Endodermal cell (in vitro differentiated cells): ENCODE measurements around the gene NAA38. TPM values are rescaled to one million over a fixed set of nuclear protein-coding genes. Genes with fewer than 3 reads are reported as not detected.
A peak's percentile ranks its signal among the peaks of the same experiment; 100 is the strongest.

Experiments
- DNase-seq: peaks from one replicate; pipeline ENCODE4 v3.0.0-alpha.2; 2017
- H3K27ac ChIP-seq: 2 replicates; pipeline ENCODE4 v1.5.1; 2013; ENCODE audit warnings: mild to moderate bottlenecking, low read depth, low read length, moderate library complexity
- H3K27me3 ChIP-seq: 2 replicates; pipeline ENCODE4 v1.6.1; 2013; ENCODE audit warnings: mild to moderate bottlenecking, low read length, moderate library complexity; ENCODE audit not compliant: insufficient read depth, control insufficient read depth, poor library complexity, severe bottlenecking
- H3K36me3 ChIP-seq: 2 replicates; pipeline ENCODE4 v1.7.0; 2013; ENCODE audit warnings: mild to moderate bottlenecking, low read length, moderate library complexity; ENCODE audit not compliant: control insufficient read depth, insufficient read depth
- H3K4me1 ChIP-seq: one replicate; pipeline ENCODE4 v1.7.0; 2013; ENCODE audit warnings: low read length; ENCODE audit not compliant: control insufficient read depth, insufficient read depth
- H3K4me3 ChIP-seq: 2 replicates; pipeline ENCODE4 v1.5.1; 2013; ENCODE audit warnings: mild to moderate bottlenecking, low read length, moderate library complexity
- H3K9ac ChIP-seq: 2 replicates; pipeline ENCODE4 v1.6.1; 2013; ENCODE audit warnings: mild to moderate bottlenecking, low read length, moderate library complexity; ENCODE audit not compliant: poor library complexity, severe bottlenecking; ENCODE audit errors: extremely low read depth
- H3K9me3 ChIP-seq: 2 replicates; pipeline ENCODE4 v1.6.1; 2013; ENCODE audit warnings: mild to moderate bottlenecking, low read length, moderate library complexity; ENCODE audit not compliant: control insufficient read depth
- H3K27ac Mint-ChIP-seq: 2 replicates; pipeline ENCODE4 v1.8.0; 2020; ENCODE audit warnings: mixed read lengths
- H3K27me3 Mint-ChIP-seq: 2 replicates; pipeline ENCODE4 v1.8.0; 2021; ENCODE audit warnings: mild to moderate bottlenecking, mixed read lengths; ENCODE audit not compliant: insufficient read depth
- H3K36me3 Mint-ChIP-seq: 2 replicates; pipeline ENCODE4 v1.8.0; 2020; ENCODE audit warnings: low read depth, mixed read lengths
- H3K4me1 Mint-ChIP-seq: 2 replicates; pipeline ENCODE4 v1.8.0; 2020; ENCODE audit warnings: mixed read lengths
- H3K4me3 Mint-ChIP-seq: 2 replicates; pipeline ENCODE4 v1.8.0; 2020; ENCODE audit warnings: mild to moderate bottlenecking, moderate library complexity, mixed read lengths
- H3K9me3 Mint-ChIP-seq: 2 replicates; pipeline ENCODE4 v1.8.0; 2020; ENCODE audit warnings: mild to moderate bottlenecking, mixed read lengths
- WGBS, 2 experiments: methylation state at CpG; one replicate each; pipeline versions ENCODE4 v1.1.5 to v1.1.7; 2013; ENCODE audit warnings: missing lambda C conversion rate in 2 of 2, mixed read lengths in 1 of 2; ENCODE audit not compliant: insufficient coverage in 1 of 2, insufficient read length in 1 of 2; 5-methylcytosine and 5-hydroxymethylcytosine counted together
- total RNA-seq, 2 donors: library from RNA; stranded (reverse); fragmentation: NEBNext Ultra II Directional in 1 of 2; extraction: Animal tissue kit (Norgen Biotek cat#: 25700) in 1 of 2; gene quantifications; 2 replicates in 1 of 2; 3 replicates in 1 of 2; pipeline ENCODE4 v1.2.1, GENCODE V29; 2021
- TF ChIP-seq, protein P1 (sequence below): fragments of 200-600 bp; sonication (generic); conservative IDR thresholded peaks from 2 replicates; pipeline ENCODE4 v1.5.0; 2021; ENCODE audit warnings: antibody characterized with exemption, mild to moderate bottlenecking

The NAA38 gene
- total RNA-seq, 2 donors from 2014 or later, result 38.9 to 44.8 TPM

DNA sequence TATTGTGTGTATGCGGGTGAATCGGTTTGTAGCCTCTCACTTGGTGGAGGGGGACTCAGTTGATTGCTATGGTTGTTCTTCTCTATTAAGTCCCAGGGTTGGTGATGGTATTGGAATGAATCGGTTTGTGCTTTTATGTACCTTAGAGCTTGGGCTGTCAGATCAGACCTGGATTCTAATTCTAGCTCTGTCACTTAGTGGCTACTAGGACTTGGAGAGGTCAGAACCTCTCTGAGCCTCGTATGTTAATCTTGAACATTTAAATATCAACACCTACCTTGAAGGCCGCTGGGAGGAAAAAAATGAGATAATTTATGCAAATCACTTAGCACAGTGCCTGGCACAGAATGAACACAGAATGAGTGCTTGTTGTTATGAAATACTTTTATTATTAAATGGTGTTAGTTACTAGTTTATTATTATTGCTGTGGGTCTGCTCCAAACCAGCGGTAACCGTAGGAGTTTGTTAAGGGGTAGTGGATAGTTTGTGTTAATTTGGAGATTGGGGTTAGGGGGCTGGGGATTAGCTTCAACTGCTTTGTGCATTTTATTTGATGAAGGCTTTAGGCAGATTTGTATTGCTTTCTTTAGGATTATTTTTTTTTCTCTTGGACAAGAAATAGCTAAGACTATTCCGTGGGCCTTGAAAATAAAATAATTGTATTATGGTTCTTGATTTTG is 19.8 kb downstream of the NAA38 start:
- Mint-ChIP-seq H3K4me1 (peaks cover 46% of the 10 kb centered on the region), H3K36me3 (peaks cover 13% of the 10 kb centered on the region), H3K27me3 (peaks cover 14% of the 10 kb centered on the region), H3K27ac (peak overlapping the region; percentile 98), H3K9me3 (no peaks in the 10 kb centered on the region), H3K4me3 (peak overlapping the region; percentile 93)
- no peak for DNase-seq
- peak overlapping the region; percentile 77 for H3K27ac ChIP-seq
- H3K9ac ChIP-seq, result peak overlapping the region; percentile 46
- peaks cover 11% of the 10 kb centered on the region for H3K4me1 ChIP-seq
- peak overlapping the region; percentile 92 for H3K4me3 ChIP-seq
- no peaks in the 10 kb centered on the region for H3K9me3 ChIP-seq
- peaks cover 6% of the 10 kb centered on the region for H3K36me3 ChIP-seq
- TF ChIP-seq, protein P1, sequence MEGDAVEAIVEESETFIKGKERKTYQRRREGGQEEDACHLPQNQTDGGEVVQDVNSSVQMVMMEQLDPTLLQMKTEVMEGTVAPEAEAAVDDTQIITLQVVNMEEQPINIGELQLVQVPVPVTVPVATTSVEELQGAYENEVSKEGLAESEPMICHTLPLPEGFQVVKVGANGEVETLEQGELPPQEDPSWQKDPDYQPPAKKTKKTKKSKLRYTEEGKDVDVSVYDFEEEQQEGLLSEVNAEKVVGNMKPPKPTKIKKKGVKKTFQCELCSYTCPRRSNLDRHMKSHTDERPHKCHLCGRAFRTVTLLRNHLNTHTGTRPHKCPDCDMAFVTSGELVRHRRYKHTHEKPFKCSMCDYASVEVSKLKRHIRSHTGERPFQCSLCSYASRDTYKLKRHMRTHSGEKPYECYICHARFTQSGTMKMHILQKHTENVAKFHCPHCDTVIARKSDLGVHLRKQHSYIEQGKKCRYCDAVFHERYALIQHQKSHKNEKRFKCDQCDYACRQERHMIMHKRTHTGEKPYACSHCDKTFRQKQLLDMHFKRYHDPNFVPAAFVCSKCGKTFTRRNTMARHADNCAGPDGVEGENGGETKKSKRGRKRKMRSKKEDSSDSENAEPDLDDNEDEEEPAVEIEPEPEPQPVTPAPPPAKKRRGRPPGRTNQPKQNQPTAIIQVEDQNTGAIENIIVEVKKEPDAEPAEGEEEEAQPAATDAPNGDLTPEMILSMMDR, result no peak
- WGBS, 2 experiments, result 5 to 13% methylated on average over 1 to 8 of the region's 8 CpGs
- peaks cover 8% of the 10 kb centered on the region for H3K27me3 ChIP-seq

- Histone ChIP-seq H3K27me3 (peaks cover 15% of the 10 kb centered on the region), H3K9me3 (no peaks in the 10 kb centered on the region), H3K27ac (peak overlapping the region; percentile 95), H3K4me1 (peaks cover 11% of the 10 kb centered on the region), H3K4me3 (peak overlapping the region; percentile 92), H3K36me3 (peaks cover 6% of the 10 kb centered on the region), H3K9ac (peak overlapping the region; percentile 97)
- Mint-ChIP-seq H3K27ac (peak overlapping the region; percentile 98), H3K27me3 (peaks cover 22% of the 10 kb centered on the region), H3K4me3 (peak overlapping the region; percentile 93), H3K4me1 (peaks cover 46% of the 10 kb centered on the region), H3K36me3 (peaks cover 13% of the 10 kb centered on the region), H3K9me3 (no peaks in the 10 kb centered on the region)
- TF ChIP-seq, protein P1, result no peak
- WGBS, 2 experiments, result 0% methylated on average over 7 to 16 of the region's 19 CpGs
- DNase-seq, result peak; percentile 100
These were observed 20.6 kb downstream of the NAA38 start for GRCh38 chr17:7836596-7837407.

DNA sequence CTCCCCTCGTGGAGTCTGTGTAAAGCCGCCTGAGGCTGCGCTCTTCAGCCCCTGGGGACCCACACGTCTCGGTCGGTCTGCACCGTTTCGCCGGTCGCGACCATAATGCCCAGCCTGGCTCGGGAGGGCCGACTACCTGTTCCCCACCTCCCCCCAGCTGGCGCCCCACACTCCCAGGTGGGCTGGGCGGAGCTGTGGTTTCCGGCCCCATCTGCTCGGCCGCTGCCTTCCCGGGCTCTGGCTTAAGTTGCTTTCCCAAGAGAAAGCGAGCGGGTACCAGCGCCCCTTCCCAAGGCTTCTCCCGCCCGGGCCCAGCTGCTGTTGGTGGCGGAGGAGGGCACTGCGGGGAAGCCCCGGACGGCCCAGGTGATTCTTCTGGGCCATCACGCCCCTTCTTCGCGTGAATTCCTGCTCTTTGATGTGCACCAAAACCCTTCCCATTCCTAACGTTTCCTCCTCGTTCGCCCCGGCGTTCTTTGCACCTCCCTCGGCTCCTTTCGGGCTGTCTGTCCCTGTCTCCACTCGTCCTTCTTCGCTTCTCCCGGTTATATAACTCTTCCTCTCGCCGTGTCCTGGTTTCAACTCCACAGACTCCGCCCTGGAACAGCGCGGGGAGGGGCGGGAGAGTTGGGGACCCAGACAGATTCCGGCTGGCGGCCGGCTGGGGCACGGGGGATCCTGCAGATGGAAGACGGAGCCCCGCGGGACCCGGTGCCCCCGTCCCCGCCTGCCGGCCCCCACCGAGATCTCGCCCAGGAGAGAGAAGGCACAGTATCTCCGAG is 21.4 kb downstream of the NAA38 start:
- H3K36me3 Mint-ChIP-seq, result peaks cover 11% of the 10 kb centered on the region
- Histone ChIP-seq H3K4me3 (peak overlapping the region; percentile 92), H3K9ac (peak overlapping the region; percentile 97), H3K4me1 (peaks cover 9% of the 10 kb centered on the region), H3K27me3 (peaks cover 23% of the 10 kb centered on the region), H3K27ac (peak overlapping the region; percentile 95), H3K36me3 (peaks cover 4% of the 10 kb centered on the region), H3K9me3 (no peaks in the 10 kb centered on the region)
- TF ChIP-seq, protein P1, result no peak
- H3K4me3 Mint-ChIP-seq, result peak overlapping the region; percentile 93
- WGBS, 2 experiments, result 0% methylated on average over 25 to 61 of the region's 61 CpGs
- DNase-seq, result no peak
- H3K27ac Mint-ChIP-seq, result peak overlapping the region; percentile 98
- H3K9me3 Mint-ChIP-seq, result no peaks in the 10 kb centered on the region
- peaks cover 42% of the 10 kb centered on the region for H3K4me1 Mint-ChIP-seq
- H3K27me3 Mint-ChIP-seq, result peaks cover 30% of the 10 kb centered on the region
